Kidney epithelial cell (primary cell): ENCODE results near the gene SYMPK. TPM values are rescaled to one million over a fixed set of nuclear protein-coding genes. Genes with fewer than 3 reads are reported as not detected.
"Not testable (repeated sequence)": the region's sequence is repeated elsewhere in the genome, so short reads cannot be mapped to it uniquely, and the experiment has no call there.

Experiments
- DNase-seq: peaks from one replicate; pipeline ENCODE4 v3.0.0-alpha.2; 2010; ENCODE audit warnings: low read depth
- H3K27me3 ChIP-seq: 2 replicates; pipeline ENCODE4 v1.6.0; 2011; ENCODE audit warnings: low read length; ENCODE audit not compliant: control insufficient read depth, insufficient read depth
- H3K36me3 ChIP-seq: 2 replicates; pipeline ENCODE4 v1.5.1; 2011; ENCODE audit warnings: low read length; ENCODE audit not compliant: control insufficient read depth, insufficient read depth
- H3K4me3 ChIP-seq: 2 replicates; pipeline ENCODE4 v1.5.1; 2011; ENCODE audit warnings: low read depth, mild to moderate bottlenecking, control low read depth, low read length
- CTCF ChIP-seq: IDR thresholded peaks from 2 replicates; pipeline ENCODE4 v1.5.1; 2011; ENCODE audit warnings: mild to moderate bottlenecking, moderate library complexity, low read length, control low read depth, inconsistent platforms; ENCODE audit not compliant: insufficient read depth, poor library complexity, severe bottlenecking
- total RNA-seq: library from RNA; depleted of rRNA; stranded (reverse); fragments of >200 nt; gene quantifications from 2 replicates; pipeline ENCODE4 v1.2.3, GENCODE V29; 2015

Gene SYMPK
- total RNA-seq, 1 donor from 2014 or later: 32.2 TPM

DNA sequence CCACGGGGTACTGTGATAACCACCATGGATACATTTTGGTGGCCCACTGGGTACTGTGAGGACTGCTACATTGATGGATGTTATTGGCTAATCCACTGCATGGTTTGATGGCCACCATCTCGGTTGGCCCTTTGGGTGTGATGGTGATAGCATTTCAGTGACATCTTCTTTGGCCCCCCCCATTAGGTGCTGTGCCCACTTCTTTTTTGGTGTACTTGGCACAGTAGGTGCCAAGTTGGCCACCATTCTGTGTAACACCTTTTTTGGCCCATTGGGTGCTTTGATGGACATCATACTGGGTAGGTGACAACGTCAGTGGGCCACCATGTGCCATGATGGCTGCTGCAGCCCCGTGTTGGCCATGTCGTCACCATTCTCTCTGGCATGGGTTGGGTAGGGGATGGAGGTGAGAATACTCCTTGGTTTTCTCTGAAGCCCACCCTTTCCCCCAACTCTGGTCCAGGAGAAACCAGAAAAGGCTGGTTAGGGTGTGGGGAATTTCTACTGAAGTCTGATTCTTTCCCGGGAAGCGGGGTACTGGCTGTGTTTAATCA is 10.3 kb upstream of the SYMPK start:
- no peaks in the 10 kb centered on the region for H3K36me3 ChIP-seq
- no peak for TF ChIP-seq CTCF
- H3K4me3 ChIP-seq: no peak overlapping the region
- DNase-seq: no peak
- no peaks in the 10 kb centered on the region for H3K27me3 ChIP-seq

GRCh38 chr19:45872095-45872919 is 9.4 kb upstream of the SYMPK start:
- TF ChIP-seq CTCF: no peak
- no peak for DNase-seq
- Histone ChIP-seq H3K27me3 (no peaks in the 10 kb centered on the region), H3K4me3 (no peak overlapping the region), H3K36me3 (no peaks in the 10 kb centered on the region)

DNA sequence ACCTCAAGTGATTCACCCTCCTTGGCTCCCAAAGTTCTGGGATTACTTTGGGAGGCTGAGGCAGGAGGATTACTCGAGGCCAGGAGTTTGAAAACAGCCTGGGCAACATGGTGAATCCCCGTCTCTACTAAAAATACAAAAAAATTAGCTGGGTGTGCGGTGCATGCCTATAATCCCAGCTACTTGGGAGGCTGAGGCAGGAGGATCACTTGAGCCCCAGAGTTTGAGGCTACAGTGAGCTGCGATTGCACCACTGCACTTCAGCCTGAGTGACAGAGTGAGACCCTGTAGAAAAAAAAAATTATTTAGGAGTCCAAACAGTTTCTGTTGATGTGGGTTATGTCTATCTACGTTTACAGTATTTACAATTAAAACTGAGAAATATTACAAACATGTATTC is 7.9 kb upstream of the SYMPK start:
- no peak for DNase-seq
- TF ChIP-seq CTCF: no peak
- no peaks in the 10 kb centered on the region for H3K27me3 ChIP-seq
- H3K36me3 ChIP-seq: no peaks in the 10 kb centered on the region
- H3K4me3 ChIP-seq: no peak overlapping the region

GRCh38 chr19:45867241-45867640 is 4.3 kb upstream of the SYMPK start:
- H3K4me3 ChIP-seq, H3K36me3 ChIP-seq, DNase-seq: not testable (repeated sequence)
- H3K27me3 ChIP-seq: peaks cover 13% of the 10 kb centered on the region

DNA sequence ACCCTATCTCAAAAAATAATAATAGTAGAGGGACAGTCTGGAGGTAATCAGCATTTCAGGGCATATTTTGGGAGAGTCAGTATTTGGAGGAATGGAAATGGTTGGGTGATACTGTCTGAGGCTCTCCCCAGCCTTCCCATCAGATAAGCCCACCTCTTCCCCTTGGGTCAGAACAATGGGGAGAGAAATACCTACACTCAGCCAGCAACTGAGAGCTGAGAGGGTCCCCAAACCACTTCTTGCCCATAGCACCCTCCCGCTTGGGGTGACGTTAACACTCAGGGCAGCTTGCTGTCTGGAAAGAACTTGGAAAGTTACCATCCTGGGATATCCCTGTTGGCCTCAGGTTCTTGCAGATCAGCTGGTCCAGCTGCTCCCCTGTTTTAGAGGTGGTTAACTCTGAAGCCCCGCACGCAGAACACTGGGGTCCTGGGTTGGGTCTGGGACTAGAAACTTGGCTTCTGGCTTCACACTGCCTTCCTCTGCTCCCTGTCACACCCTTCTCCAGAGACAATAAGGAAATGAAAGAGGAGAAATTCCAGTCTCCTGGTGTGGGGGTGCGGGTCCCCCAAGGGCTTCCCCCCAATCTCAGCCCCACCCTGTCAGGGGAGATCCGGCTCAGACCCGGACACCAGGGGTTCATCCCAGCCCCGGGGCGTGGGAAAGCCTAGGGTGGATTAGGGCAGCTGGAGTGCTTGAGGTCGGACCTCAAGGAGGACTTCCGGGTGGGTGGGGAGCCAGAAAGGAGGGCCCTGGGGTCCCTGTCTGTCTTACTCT is 3.6 kb upstream of the SYMPK start:
- H3K4me3 ChIP-seq: no peak overlapping the region
- H3K36me3 ChIP-seq: no peaks in the 10 kb centered on the region
- TF ChIP-seq CTCF: no peak
- H3K27me3 ChIP-seq: peaks cover 13% of the 10 kb centered on the region
- DNase-seq: no peak

DNA sequence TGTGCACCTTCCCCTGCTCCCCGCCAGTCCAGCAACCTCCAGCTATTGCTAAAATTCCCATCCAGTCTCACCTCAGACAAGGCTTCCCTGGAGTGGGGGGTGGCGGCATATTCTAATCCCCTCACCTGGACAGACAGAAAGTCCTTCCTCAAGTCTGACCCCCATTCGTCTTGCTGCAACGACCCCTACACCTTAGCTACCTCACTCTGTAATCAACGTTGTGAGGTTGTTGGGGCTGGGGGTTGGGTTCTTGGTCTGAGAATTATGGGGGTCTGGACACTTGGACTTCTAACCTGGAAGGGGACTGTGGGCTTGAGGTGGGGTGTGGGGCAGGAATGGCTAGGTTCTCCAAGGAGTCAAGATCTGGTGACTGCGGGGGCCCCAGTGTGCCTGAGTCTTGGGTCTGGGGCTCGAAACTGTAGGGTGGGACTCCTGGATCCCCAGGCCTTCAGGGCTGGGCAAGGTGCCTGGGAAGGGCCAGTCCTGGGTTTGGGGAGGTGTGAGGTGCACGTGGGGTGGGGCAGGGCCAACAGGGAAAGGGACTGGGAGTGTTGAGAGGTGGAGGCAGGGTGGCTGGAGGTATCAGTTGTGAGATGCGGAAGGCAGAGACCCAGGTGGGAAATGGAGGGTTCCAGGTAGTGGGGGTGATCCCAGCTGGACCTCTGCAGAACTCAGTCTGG is 2.5 kb upstream of the SYMPK start:
- no peak for TF ChIP-seq CTCF
- Histone ChIP-seq H3K27me3 (peaks cover 13% of the 10 kb centered on the region), H3K36me3 (no peaks in the 10 kb centered on the region), H3K4me3 (no peak overlapping the region)
- no peak for DNase-seq
